K562 (cell line): ENCODE results near the gene PLK5.

Experiments
- HDAC2 ChIP-seq: fragments of 450-650 bp; IDR thresholded peaks from 2 replicates; pipeline ENCODE4 v1.6.1; 2016; ENCODE audit warnings: mild to moderate bottlenecking
- ZNF217 ChIP-seq: sonication (generic); formaldehyde crosslinking; IDR thresholded peaks from 2 replicates; pipeline ENCODE4 v1.8.0; 2022; ENCODE audit warnings: mild to moderate bottlenecking, missing genetic modification reagents

DNA sequence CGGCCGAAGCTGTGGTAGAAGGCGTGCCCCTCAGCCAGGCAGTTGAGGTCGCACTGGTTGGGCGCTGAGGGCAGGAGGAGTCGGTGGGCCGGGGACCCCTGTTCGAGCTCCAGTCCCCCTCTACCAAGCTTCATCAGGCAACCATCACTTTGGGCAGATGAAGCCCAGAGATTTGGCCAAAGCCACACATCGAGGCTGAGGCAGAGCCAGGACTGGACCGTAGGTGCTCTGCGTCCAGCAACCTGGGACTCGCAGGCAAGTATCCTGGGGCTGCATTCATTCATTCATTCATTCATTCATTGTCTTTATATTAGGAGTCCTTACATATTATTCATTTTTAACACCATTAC, 15.4 kb upstream of the PLK5 start:
- TF ChIP-seq ZNF217 (CRISPR knock-in tag) (no peak), HDAC2 (no peak)
